ENCODE measurements around the gene DDX41. TPM values are rescaled to one million over a fixed set of nuclear protein-coding genes. Genes with fewer than 3 reads are reported as not detected.

Gene DDX41
- total RNA-seq, 2 donors from 2014 or later, result 84.3 to 134 TPM

- no peak for TF ChIP-seq CTCF (IDR thresholded peaks at IDR 0.05)
- intact Hi-C loops (cut with DNase I), result no loop called here
- Histone ChIP-seq H3K4me3 (no peak overlapping the region), H3K27me3 (no peaks in the 10 kb centered on the region), H3K4me1 (peaks cover 7% of the 10 kb centered on the region), H3K9ac (ENCODE audit: low read depth in 2 of 2, low read length in 2 of 2) (no peak overlapping the region), H3K36me3 (no peaks in the 10 kb centered on the region), H3K9me3 (no peaks in the 10 kb centered on the region), H3K27ac (no peak overlapping the region)
- DNase-seq, result no peak
Measured at GRCh38 chr5:177542816-177543465, 26.2 kb upstream of the DDX41 start.

- Histone ChIP-seq H3K9me3 (no peaks in the 10 kb centered on the region), H3K4me1 (peaks cover 7% of the 10 kb centered on the region), H3K4me3 (no peak overlapping the region), H3K9ac (ENCODE audit: low read depth in 2 of 2, low read length in 2 of 2) (no peak overlapping the region), H3K27ac (no peak overlapping the region), H3K36me3 (no peaks in the 10 kb centered on the region), H3K27me3 (no peaks in the 10 kb centered on the region)
- intact Hi-C loops (cut with DNase I), result no loop called here
- DNase-seq, result no peak
- TF ChIP-seq CTCF (IDR thresholded peaks at IDR 0.05), result no peak
Measured at GRCh38 chr5:177540438-177540837, 23.7 kb upstream of the DDX41 start.

- Histone ChIP-seq H3K4me1 (peaks cover 7% of the 10 kb centered on the region), H3K27me3 (no peaks in the 10 kb centered on the region), H3K36me3 (no peaks in the 10 kb centered on the region), H3K4me3 (no peak overlapping the region), H3K9ac (ENCODE audit: low read depth in 2 of 2, low read length in 2 of 2) (no peak overlapping the region), H3K27ac (no peak overlapping the region), H3K9me3 (no peaks in the 10 kb centered on the region)
- no peak for DNase-seq
- no peak for TF ChIP-seq CTCF (IDR thresholded peaks at IDR 0.05)
- intact Hi-C loops (cut with DNase I), result no loop called here
Measured at GRCh38 chr5:177539411-177539810, 22.6 kb upstream of the DDX41 start.

- no peak for TF ChIP-seq CTCF (IDR thresholded peaks at IDR 0.05)
- no peaks in the 10 kb centered on the region for H3K27me3 ChIP-seq
- no peak for DNase-seq
- H3K4me3 ChIP-seq, result no peak overlapping the region
- H3K9ac ChIP-seq (ENCODE audit: low read depth in 2 of 2, low read length in 2 of 2), result no peak overlapping the region
- peaks cover 7% of the 10 kb centered on the region for H3K4me1 ChIP-seq
- intact Hi-C loops (cut with DNase I), result no loop called here
- no peak overlapping the region for H3K27ac ChIP-seq
- no peaks in the 10 kb centered on the region for H3K36me3 ChIP-seq
- no peaks in the 10 kb centered on the region for H3K9me3 ChIP-seq
Measured at GRCh38 chr5:177538876-177539275, 22.1 kb upstream of the DDX41 start.

- no peak for TF ChIP-seq CTCF (IDR thresholded peaks at IDR 0.05)
- Histone ChIP-seq H3K4me1 (peaks cover 7% of the 10 kb centered on the region), H3K36me3 (no peaks in the 10 kb centered on the region), H3K4me3 (no peak overlapping the region), H3K27me3 (no peaks in the 10 kb centered on the region), H3K27ac (peak overlapping the region; percentile 47), H3K9me3 (no peaks in the 10 kb centered on the region), H3K9ac (ENCODE audit: low read depth in 2 of 2, low read length in 2 of 2) (no peak overlapping the region)
- peak; percentile 38 for DNase-seq
- intact Hi-C loops (cut with DNase I), result no loop called here
Measured at GRCh38 chr5:177537389-177538361, 20.9 kb upstream of the DDX41 start.

Data from colonic mucosa (tissue), 4 donors.